ENCODE measurements around the gene AKAP9. TPM values are rescaled to one million over a fixed set of nuclear protein-coding genes. Genes with fewer than 3 reads are reported as not detected.

AKAP9 gene
- total RNA-seq = 15.3 and 24.9 TPM in 2 replicates

GRCh38 chr7:91940572-91941341, at the start of gene AKAP9:
Gene AKAP9 (plus strand): TSS chr7:91940862. CDS start chr7:91941100, 238 bp downstream.

GRCh38 chr7:92134271-92135051, 193.8 kb downstream of the AKAP9 start, which contains the start of gene CYP51A1:
Gene CYP51A1 (minus strand): TSS chr7:92134477. CDS start chr7:92134364, 113 bp downstream.

Other genes starting within 250 kb of the AKAP9 start
- gene MTERF1, start 60.2 kb upstream of the AKAP9 start, total RNA-seq = 8.4 and 13.2 TPM in 2 replicates
- 149 and 188 TPM in 2 replicates for gene CYP51A1, start 193.6 kb downstream of the AKAP9 start, total RNA-seq
- not detected in 2 replicates for gene LRRD1, start 238.3 kb downstream of the AKAP9 start, total RNA-seq

Data from airway epithelial cell (primary cell).